ENCODE measurements around the gene DTX3. TPM values are rescaled to one million over a fixed set of nuclear protein-coding genes. Genes with fewer than 3 reads are reported as not detected.

The DTX3 gene
- total RNA-seq, 1 experiment from 2014 or later, result 0.37 TPM

GRCh38 chr12:57657744-57658143, 53.1 kb downstream of the DTX3 start:
- ChIA-PET POLR2A (no interaction called here), CTCF (no interaction called here), RAD21 (ENCODE audit: low non-redundant PET in 1 of 2, low total read pairs in 2 of 2, uncharacterized antibody in 2 of 2, unreplicated experiment in 2 of 2) (no interaction called here)
- H3K4me1 ChIP-seq (ENCODE audit: control insufficient read depth in 1 of 2, insufficient read depth in 2 of 2, low read length in 2 of 2), result no peaks in the 10 kb centered on the region
- no peaks in the 10 kb centered on the region for H4K20me1 ChIP-seq (ENCODE audit: insufficient read depth)
- TF ChIP-seq JUND (IDR thresholded peaks at IDR 0.05), result no peak
- TF ChIP-seq ELF1 (IDR thresholded peaks at IDR 0.05; ENCODE audit: borderline replicate concordance, low read depth), result no peak
- no peak for TF ChIP-seq EZH2phosphoT487 (IDR thresholded peaks at IDR 0.05; ENCODE audit: borderline replicate concordance)
- TF ChIP-seq YY1 (IDR thresholded peaks at IDR 0.05; ENCODE audit: extremely low read depth, insufficient replicate concordance, low read depth, low read length), result no peak
- TF ChIP-seq MAX (IDR thresholded peaks at IDR 0.05), result no peak
- TF ChIP-seq CEBPB (IDR thresholded peaks at IDR 0.05; ENCODE audit: low read depth), result no peak
- no peak for TF ChIP-seq EGR1 (IDR thresholded peaks at IDR 0.05; ENCODE audit: low read depth)
- no peak for TF ChIP-seq ZBTB33 (IDR thresholded peaks at IDR 0.05; ENCODE audit: extremely low read depth, insufficient replicate concordance, low read length)
- no peak for TF ChIP-seq POLR2A (IDR thresholded peaks at IDR 0.05; ENCODE audit: borderline replicate concordance, extremely low read depth, insufficient read depth, insufficient read length)
- no peak for TF ChIP-seq SRF (IDR thresholded peaks at IDR 0.05; ENCODE audit: low read depth)
- no peak for TF ChIP-seq POLR2AphosphoS5 (IDR thresholded peaks at IDR 0.05; ENCODE audit: low read depth, low read length)
- no peak for TF ChIP-seq CTCF (IDR thresholded peaks at IDR 0.05 in 2 of 3, conservative IDR thresholded peaks at IDR 0.05 in 1 of 3; ENCODE audit: borderline replicate concordance in 1 of 3, insufficient read depth in 1 of 3, low read depth in 2 of 3, low read length in 2 of 3)
- no peak for TF ChIP-seq ZFX (IDR thresholded peaks at IDR 0.05)
- no peak for TF ChIP-seq SIN3A (IDR thresholded peaks at IDR 0.05; ENCODE audit: low read depth)
- no peak for TF ChIP-seq SP1 (IDR thresholded peaks at IDR 0.05; ENCODE audit: low read depth)
- ATAC-seq, result no peak
- no TSS peak for BruUV-seq (replicated peaks)
- no peak overlapping the region for H3K4me2 ChIP-seq (ENCODE audit: low read length)
- H3K9me3 ChIP-seq (ENCODE audit: control insufficient read depth in 1 of 2, insufficient read depth in 1 of 2, low read depth in 1 of 2, low read length in 2 of 2), result peaks cover 3% of the 10 kb centered on the region in 2 experiments; a peak in 1 of 4 replicates
- H3K27ac ChIP-seq (ENCODE audit: low read depth, low read length), result no peak overlapping the region
- no peaks in the 10 kb centered on the region for H3K27me3 ChIP-seq (ENCODE audit: insufficient read depth, low read length)
- intact Hi-C loops (cut with micrococcal nuclease), result no loop called here
- no peak overlapping the region for H3K9ac ChIP-seq (ENCODE audit: low read length)
- no peak overlapping the region for H2AFZ ChIP-seq (ENCODE audit: low read depth, low read length, poor library complexity, severe bottlenecking)
- no peak overlapping the region for H3K4me3 ChIP-seq (replicated peaks in 1 of 2; ENCODE audit: low read depth in 1 of 2, low read length in 2 of 2)
- no peak for DNase-seq (ENCODE audit: low read depth, low spot score)
- no peaks in the 10 kb centered on the region for H3K9me2 ChIP-seq (ENCODE audit: insufficient read depth)
- no peaks in the 10 kb centered on the region for H3K36me3 ChIP-seq (ENCODE audit: control insufficient read depth in 1 of 2, insufficient read depth in 2 of 2, low read length in 2 of 2)
- no peaks in the 10 kb centered on the region for H3K79me2 ChIP-seq (ENCODE audit: insufficient read depth, low read length)

Data from HCT116 (cell line).